GM19395 (cell line): ENCODE results near the gene COMTD1.
"Not testable (repeated sequence)": the region's sequence is repeated elsewhere in the genome, so short reads cannot be mapped to it uniquely, and the experiment has no call there.

Experiments used
- ATAC-seq: cut with Tn5 transposase; IDR thresholded peaks from one replicate; pipeline ENCODE4 v1.9.1; 2021; ENCODE audit warnings: mild to moderate bottlenecking, moderate library complexity; ENCODE audit not compliant: unreplicated experiment

COMTD1 gene

GRCh38 chr10:75223507-75223906 lies 12.2 kb downstream of the COMTD1 start:
- no peak for ATAC-seq

GRCh38 chr10:75221492-75221891 lies 14.3 kb downstream of the COMTD1 start:
- ATAC-seq: not testable (repeated sequence)

- no peak for ATAC-seq
Observed at GRCh38 chr10:75220274-75220673, 15.5 kb downstream of the COMTD1 start.

- ATAC-seq: no peak
Observed at GRCh38 chr10:75212343-75212742, 23.4 kb downstream of the COMTD1 start.

GRCh38 chr10:75211007-75211691 lies 24.6 kb downstream of the COMTD1 start:
- no peak for ATAC-seq

- ATAC-seq: peak; percentile 89
Observed at GRCh38 chr10:75210282-75211006, 25.3 kb downstream of the COMTD1 start, which contains the start of gene VDAC2. Gene VDAC2 (plus strand): TSS chr10:75210796. CDS start chr10:75211159, 363 bp downstream.

GRCh38 chr10:75209921-75210281 lies 25.9 kb downstream of the COMTD1 start:
- peak; percentile 64 for ATAC-seq

- no peak for ATAC-seq
Observed at GRCh38 chr10:75209086-75209920, 26.5 kb downstream of the COMTD1 start.

GRCh38 chr10:75208181-75208580 lies 27.6 kb downstream of the COMTD1 start:
- no peak for ATAC-seq

- ATAC-seq: no peak
Observed at GRCh38 chr10:75207857-75208144, 28.0 kb downstream of the COMTD1 start.

GRCh38 chr10:75207079-75207856 lies 28.5 kb downstream of the COMTD1 start:
- no peak for ATAC-seq

- not testable (repeated sequence) for ATAC-seq
Observed at GRCh38 chr10:75206638-75207037, 29.1 kb downstream of the COMTD1 start.

- ATAC-seq: no peak
Observed at GRCh38 chr10:75205908-75206307, 29.8 kb downstream of the COMTD1 start.

- ATAC-seq: no peak
Observed at GRCh38 chr10:75203724-75204123, 32.0 kb downstream of the COMTD1 start.

- ATAC-seq: not testable (repeated sequence)
Observed at GRCh38 chr10:75203046-75203620, 32.6 kb downstream of the COMTD1 start.

- ATAC-seq: no peak
Observed at GRCh38 chr10:75202321-75203045, 33.3 kb downstream of the COMTD1 start.

- ATAC-seq: no peak
Observed at GRCh38 chr10:75201793-75202307, 33.9 kb downstream of the COMTD1 start.

- ATAC-seq: not testable (repeated sequence)
Observed at GRCh38 chr10:75199949-75200348, 35.8 kb downstream of the COMTD1 start.

GRCh38 chr10:75197906-75198305 lies 37.9 kb downstream of the COMTD1 start:
- no peak for ATAC-seq

GRCh38 chr10:75197066-75197465 lies 38.7 kb downstream of the COMTD1 start:
- no peak for ATAC-seq
